DMS153 treated with DMSO at 0.1 percent for 48 hours (cell line): Measurements from ENCODE around the gene TGM2.

Experiments used
- DNase-seq: peaks from one replicate; lab custom pipeline; 2025; ENCODE audit not compliant: unreplicated experiment; lab: John Stamatoyannopoulos, UW

Gene TGM2

GRCh38 chr20:38133680-38134426 lies 31.2 kb downstream of the TGM2 start:
- no peak for DNase-seq

GRCh38 chr20:38132910-38133501 lies 32.1 kb downstream of the TGM2 start:
- no peak for DNase-seq

- no peak for DNase-seq
Observed at GRCh38 chr20:38132156-38132909, 32.7 kb downstream of the TGM2 start.

DNA sequence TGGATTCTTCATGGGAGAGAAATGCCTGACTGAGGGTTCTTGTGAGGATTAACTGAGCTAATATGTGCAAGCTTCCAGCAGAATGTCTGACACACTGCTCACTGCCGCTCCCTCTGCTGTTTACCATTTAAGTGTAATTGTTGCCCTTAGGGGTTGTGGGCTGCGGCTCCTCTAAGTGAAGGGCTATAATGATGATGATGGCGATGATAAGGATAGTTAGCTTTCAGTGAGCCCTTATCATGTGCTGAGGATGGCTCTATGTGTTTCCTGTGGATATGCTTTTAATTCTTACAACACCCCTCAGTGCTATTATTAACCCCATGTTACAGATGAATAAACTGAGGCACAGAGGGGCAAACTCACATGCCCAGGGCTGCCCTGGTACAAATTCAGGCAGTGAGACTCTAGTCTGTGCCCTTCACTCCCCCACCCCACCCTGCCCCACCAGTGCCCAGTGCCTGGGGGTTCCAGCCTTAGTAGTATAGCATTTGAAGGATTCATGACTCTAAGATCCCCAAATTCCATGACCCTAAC lies 33.4 kb downstream of the TGM2 start:
- DNase-seq = no peak

DNA sequence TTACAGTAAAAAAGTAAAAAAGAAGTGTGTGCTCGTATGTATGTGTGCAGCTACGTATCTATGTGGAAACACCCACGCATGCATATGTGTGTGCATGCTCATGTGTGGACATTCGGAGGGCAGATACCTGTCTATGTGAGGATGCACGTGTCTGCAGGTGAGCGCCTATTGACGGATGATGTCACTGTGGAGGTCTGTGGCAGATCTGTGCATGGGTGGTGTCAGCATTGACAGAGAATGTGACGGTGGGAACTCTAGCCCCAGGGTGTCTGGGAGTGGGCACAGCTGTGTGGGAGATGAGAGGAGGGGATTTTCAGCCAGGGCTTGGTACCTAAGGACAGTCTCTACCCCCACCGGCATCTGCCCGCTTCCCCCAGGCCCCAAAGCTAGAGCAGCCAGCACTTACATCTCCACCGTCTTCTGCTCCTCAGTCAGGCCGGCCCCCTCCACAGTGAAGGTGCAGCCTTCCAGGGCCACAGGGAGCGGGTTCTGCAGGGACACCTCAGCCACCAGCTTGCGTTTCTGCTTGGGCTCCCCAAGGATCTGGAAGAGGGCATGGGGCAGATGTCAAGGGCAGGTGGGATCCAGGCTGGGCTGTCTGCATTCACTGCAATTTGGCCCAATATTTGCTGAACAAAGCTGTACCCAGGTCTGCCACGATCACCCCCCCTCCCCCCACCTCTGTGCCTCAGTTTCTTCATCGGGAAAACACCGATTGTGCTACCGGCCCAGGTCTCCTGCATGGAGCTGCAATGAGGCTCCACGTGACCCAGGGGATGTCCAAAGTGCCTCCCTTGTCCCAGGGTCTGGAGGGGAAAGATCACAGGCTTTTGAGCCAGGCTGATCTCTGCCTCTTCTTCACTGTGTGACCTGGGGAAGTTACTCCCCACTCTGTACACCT lies 34.1 kb downstream of the TGM2 start:
- no peak for DNase-seq

GRCh38 chr20:38129893-38130609 lies 35.0 kb downstream of the TGM2 start:
- no peak for DNase-seq

GRCh38 chr20:38129248-38129865 lies 35.7 kb downstream of the TGM2 start:
- no peak for DNase-seq

GRCh38 chr20:38128691-38129090 lies 36.4 kb downstream of the TGM2 start:
- DNase-seq = no peak

- DNase-seq = no peak
Observed at GRCh38 chr20:38127920-38128528, 37.0 kb downstream of the TGM2 start.

GRCh38 chr20:38126932-38127621 lies 38.0 kb downstream of the TGM2 start:
- DNase-seq = peak; percentile 13

DNA sequence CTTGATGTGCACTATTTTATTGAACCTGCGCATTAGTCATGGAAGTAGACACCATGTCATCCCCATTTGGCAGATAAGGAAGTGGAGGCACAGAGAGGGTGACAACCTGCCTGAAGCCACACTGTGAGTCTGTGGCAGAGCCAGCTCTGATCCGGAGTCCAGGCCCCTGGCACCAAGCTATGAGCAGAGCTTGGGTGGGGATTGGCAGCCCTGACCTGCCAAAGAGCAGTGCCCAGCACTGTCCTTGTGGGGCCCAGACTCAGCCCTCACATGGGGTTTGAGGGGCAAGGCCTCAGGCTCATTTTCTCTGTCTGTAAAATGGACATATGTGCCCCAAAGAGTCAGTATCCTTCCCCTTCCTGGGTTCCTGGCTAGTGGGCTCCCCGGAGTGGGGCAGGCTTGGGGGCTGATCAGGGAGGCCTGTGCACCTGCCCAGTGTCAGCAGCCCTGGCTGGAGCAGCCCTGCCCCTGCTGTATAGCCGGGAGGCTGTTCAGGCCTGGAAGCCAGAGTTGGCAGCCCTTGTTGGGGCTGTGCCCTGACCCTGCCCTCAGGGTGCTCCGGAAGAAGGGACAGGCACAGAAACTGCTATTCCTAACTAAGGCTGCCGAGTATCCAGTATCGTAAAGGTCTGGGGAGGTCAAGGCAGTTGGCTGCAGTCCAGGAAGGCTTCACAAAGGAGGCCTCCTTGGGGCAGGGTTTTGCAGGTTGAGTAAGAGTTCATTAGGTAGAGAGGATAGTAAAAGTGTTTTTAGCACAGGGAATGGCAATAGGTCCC lies 38.7 kb downstream of the TGM2 start:
- no peak for DNase-seq

GRCh38 chr20:38125157-38126056 lies 39.7 kb downstream of the TGM2 start:
- peak; percentile 94 for DNase-seq

DNA sequence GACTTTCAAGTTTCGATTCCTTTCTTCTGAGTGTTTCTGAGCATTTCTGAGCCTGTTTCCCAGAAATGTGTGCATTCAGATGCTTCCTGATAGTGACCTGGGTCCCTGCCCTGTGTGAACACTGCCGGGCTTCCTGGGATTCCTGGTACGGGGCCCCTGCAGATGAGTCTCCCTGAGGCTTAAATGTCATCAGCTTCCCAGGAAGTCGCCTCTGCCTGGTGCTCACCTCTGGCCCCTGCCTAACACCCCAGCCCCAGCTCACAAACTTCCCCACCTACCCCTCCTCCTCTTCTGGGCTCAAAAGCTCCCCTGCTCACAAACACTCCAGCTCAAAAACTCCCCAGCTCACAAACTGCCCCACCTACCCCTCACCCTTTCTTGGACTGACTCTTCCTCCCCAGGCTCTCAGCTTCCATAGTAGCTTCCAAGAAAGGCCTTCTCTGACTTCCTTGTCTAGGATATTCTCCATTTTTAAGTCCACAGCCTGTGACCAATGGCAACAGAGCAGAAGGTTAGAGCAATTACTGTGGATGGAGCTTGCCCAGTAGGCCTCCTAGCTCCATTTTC lies 42.0 kb downstream of the TGM2 start:
- no peak for DNase-seq

GRCh38 chr20:38121741-38122140 lies 43.3 kb downstream of the TGM2 start:
- DNase-seq = no peak

GRCh38 chr20:38120625-38120988 lies 44.5 kb downstream of the TGM2 start:
- DNase-seq = no peak

DNA sequence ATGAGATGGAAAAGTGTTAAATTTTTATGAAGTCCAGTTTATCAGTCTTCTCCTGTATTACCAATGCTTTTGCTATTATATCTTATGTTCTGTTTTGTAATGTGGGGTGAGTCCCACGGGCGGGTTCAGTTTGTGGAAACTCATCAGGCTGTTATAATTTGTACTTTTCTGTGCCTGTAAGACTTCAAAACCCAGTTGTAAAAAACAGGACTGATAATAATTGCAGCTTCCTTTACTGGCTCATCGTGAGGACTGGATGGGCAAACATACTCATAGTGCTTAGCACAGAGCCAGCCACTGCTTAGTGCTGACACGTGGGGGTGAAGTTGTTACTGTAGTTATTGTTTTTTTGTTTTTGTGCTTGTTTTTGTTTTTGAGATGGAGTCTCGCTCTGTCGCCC lies 45.6 kb downstream of the TGM2 start:
- DNase-seq = no peak

- DNase-seq = no peak
Observed at GRCh38 chr20:38117635-38118034, 47.4 kb downstream of the TGM2 start.
